ENCODE results near the gene GLS2.

The GLS2 gene

DNA sequence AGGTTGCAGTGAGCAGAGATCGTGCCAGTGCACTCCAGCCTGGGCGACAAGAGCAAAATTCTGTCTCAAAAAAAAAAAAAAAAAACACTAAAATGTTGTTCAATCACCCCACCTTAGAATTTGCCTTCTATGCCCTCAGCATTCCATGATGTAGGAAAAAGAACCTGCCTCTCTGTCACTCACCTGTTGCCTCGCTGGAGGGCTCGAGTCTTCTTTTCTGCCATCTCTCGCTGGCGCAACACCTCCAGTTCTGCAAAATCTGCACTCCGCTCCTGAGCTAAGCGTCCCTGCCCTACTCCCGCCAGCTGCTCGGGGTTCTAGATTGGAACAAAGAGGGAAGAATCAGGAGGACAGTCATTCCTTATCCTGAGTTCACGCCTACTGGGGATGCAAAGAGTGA, 56.7 kb downstream of the GLS2 start:
- H3K27me3 ChIP-seq (ENCODE audit: insufficient read depth, low read length, poor library complexity) = no peaks in the 10 kb centered on the region
- ATAC-seq (ENCODE audit: insufficient read depth, low read depth) = no peak

DNA sequence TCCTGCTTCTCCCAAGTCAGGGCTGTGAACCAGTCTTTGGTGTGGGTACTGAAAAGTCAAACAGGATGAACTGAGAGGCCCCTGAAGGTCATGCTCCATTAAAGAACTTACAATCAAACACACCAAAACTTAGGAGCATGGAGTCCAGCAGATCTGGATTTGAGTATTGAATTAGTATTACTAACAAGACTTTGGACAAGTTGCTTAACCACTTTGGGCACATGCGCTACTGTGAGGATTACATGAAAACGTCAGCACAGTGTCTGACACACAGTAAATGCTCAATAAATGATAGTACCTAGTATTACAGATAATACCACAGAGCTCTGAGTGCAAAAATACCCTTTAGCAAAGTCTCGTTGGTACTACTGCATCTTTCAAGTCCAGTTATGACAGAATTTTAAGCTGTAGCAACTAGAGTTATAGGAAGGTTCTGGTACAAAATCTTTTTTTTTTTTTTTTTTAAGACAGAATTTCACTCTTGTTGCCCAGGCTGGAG, 62.0 kb downstream of the GLS2 start:
- Histone ChIP-seq H3K27me3 (ENCODE audit: insufficient read depth, low read length, poor library complexity) (no peaks in the 10 kb centered on the region), H3K27ac (ENCODE audit: low read length) (no peak overlapping the region), H4K20me1 (ENCODE audit: insufficient read depth, low read length) (no peaks in the 10 kb centered on the region), H2AFZ (ENCODE audit: low read depth, low read length) (no peak overlapping the region), H3K4me3 (ENCODE audit: low read depth in 1 of 2, low read length in 2 of 2) (no peak overlapping the region), H3K36me3 (ENCODE audit: insufficient read depth, low read length) (peaks cover 95% of the 10 kb centered on the region), H3K4me2 (ENCODE audit: insufficient read depth, low read length) (no peak overlapping the region), H3K79me2 (ENCODE audit: insufficient read depth, low read length) (no peaks in the 10 kb centered on the region), H3K9me3 (ENCODE audit: insufficient read depth, low read length, severe bottlenecking) (no peaks in the 10 kb centered on the region), H3K9ac (ENCODE audit: low read depth, low read length) (no peak overlapping the region), H3K4me1 (ENCODE audit: insufficient read depth, low read length) (no peaks in the 10 kb centered on the region)
- DNase-seq = no peak
- no peak for TF ChIP-seq EZH2 (IDR thresholded peaks at IDR 0.05; ENCODE audit: borderline replicate concordance, low read depth, low read length, severe bottlenecking)
- TF ChIP-seq, protein P1, sequence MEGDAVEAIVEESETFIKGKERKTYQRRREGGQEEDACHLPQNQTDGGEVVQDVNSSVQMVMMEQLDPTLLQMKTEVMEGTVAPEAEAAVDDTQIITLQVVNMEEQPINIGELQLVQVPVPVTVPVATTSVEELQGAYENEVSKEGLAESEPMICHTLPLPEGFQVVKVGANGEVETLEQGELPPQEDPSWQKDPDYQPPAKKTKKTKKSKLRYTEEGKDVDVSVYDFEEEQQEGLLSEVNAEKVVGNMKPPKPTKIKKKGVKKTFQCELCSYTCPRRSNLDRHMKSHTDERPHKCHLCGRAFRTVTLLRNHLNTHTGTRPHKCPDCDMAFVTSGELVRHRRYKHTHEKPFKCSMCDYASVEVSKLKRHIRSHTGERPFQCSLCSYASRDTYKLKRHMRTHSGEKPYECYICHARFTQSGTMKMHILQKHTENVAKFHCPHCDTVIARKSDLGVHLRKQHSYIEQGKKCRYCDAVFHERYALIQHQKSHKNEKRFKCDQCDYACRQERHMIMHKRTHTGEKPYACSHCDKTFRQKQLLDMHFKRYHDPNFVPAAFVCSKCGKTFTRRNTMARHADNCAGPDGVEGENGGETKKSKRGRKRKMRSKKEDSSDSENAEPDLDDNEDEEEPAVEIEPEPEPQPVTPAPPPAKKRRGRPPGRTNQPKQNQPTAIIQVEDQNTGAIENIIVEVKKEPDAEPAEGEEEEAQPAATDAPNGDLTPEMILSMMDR (IDR thresholded peaks at IDR 0.05; ENCODE audit: borderline replicate concordance, extremely low read depth, low read length, poor library complexity, severe bottlenecking) = no peak
- ATAC-seq (ENCODE audit: insufficient read depth, low read depth) = no peak

More for the DNA sequence above, 56.7 kb downstream of the GLS2 start:
- Histone ChIP-seq H3K4me3 (ENCODE audit: low read depth in 1 of 2, low read length in 2 of 2) (no peak overlapping the region), H3K4me1 (ENCODE audit: insufficient read depth, low read length) (no peaks in the 10 kb centered on the region), H4K20me1 (ENCODE audit: insufficient read depth, low read length) (peaks cover 20% of the 10 kb centered on the region; the same call in 1 of the 2 replicates), H2AFZ (ENCODE audit: low read depth, low read length) (no peak overlapping the region), H3K27ac (ENCODE audit: low read length) (no peak overlapping the region), H3K9ac (ENCODE audit: low read depth, low read length) (no peak overlapping the region), H3K79me2 (ENCODE audit: insufficient read depth, low read length) (peaks cover 32% of the 10 kb centered on the region), H3K9me3 (ENCODE audit: insufficient read depth, low read length, severe bottlenecking) (no peaks in the 10 kb centered on the region), H3K36me3 (ENCODE audit: insufficient read depth, low read length) (peaks cover 79% of the 10 kb centered on the region), H3K4me2 (ENCODE audit: insufficient read depth, low read length) (no peak overlapping the region)
- TF ChIP-seq EZH2 (IDR thresholded peaks at IDR 0.05; ENCODE audit: borderline replicate concordance, low read depth, low read length, severe bottlenecking) = no peak
- no peak for DNase-seq

DNA sequence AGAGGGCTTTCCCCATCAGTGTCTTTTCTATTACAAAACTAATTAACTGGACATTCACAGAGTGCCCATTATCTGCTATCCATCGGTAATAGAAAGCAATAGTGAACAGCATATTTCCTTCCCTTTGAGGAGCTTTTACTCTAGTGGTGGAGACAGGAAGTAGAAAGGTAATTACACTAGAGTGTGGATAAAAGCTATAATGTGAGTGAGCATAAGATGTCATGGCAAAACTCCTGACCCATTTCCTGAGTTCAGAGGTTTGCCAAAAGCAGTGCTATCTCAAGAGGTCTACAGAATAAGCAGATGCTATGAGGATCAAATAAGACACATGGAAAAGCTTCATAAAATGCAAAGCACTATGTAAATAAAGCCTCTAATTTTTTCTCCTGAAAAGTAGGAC, 62.8 kb downstream of the GLS2 start:
- H3K27ac ChIP-seq (ENCODE audit: low read length) = no peak overlapping the region
- no peaks in the 10 kb centered on the region for H3K4me1 ChIP-seq (ENCODE audit: insufficient read depth, low read length)
- H3K36me3 ChIP-seq (ENCODE audit: insufficient read depth, low read length) = peaks cover 95% of the 10 kb centered on the region
- ATAC-seq (ENCODE audit: insufficient read depth, low read depth) (no peak), DNase-seq (no peak)
- H3K79me2 ChIP-seq (ENCODE audit: insufficient read depth, low read length) = no peaks in the 10 kb centered on the region
- H3K9ac ChIP-seq (ENCODE audit: low read depth, low read length) = no peak overlapping the region
- no peaks in the 10 kb centered on the region for H3K27me3 ChIP-seq (ENCODE audit: insufficient read depth, low read length, poor library complexity)
- H3K9me3 ChIP-seq (ENCODE audit: insufficient read depth, low read length, severe bottlenecking) = no peaks in the 10 kb centered on the region
- no peak overlapping the region for H3K4me2 ChIP-seq (ENCODE audit: insufficient read depth, low read length)
- no peak overlapping the region for H2AFZ ChIP-seq (ENCODE audit: low read depth, low read length)
- H3K4me3 ChIP-seq (ENCODE audit: low read depth in 1 of 2, low read length in 2 of 2) = no peak overlapping the region
- TF ChIP-seq, protein P1 (IDR thresholded peaks at IDR 0.05; ENCODE audit: borderline replicate concordance, extremely low read depth, low read length, poor library complexity, severe bottlenecking) = no peak
- no peak for TF ChIP-seq EZH2 (IDR thresholded peaks at IDR 0.05; ENCODE audit: borderline replicate concordance, low read depth, low read length, severe bottlenecking)
- H4K20me1 ChIP-seq (ENCODE audit: insufficient read depth, low read length) = no peaks in the 10 kb centered on the region
